Glomerular endothelial cell (primary cell): ENCODE measurements around the gene ASTN1. TPM values are rescaled to one million over a fixed set of nuclear protein-coding genes. Genes with fewer than 3 reads are reported as not detected.

Experiments
- DNase-seq: peaks from one replicate; pipeline ENCODE4 v3.0.0-alpha.2; 2011; ENCODE audit warnings: low read depth, low spot score; ENCODE audit errors: extremely low read depth
- total RNA-seq: library from RNA; depleted of rRNA; stranded (reverse); fragments of >200 nt; gene quantifications from 2 replicates; pipeline ENCODE4 v1.2.3, GENCODE V29; 2015

The ASTN1 gene
- total RNA-seq, 1 donor from 2014 or later, result not detected

- DNase-seq, result no peak
Observed at GRCh38 chr1:176849281-176849680, 315.2 kb downstream of the ASTN1 start.

- no peak for DNase-seq
Observed at GRCh38 chr1:176847052-176847451, 317.5 kb downstream of the ASTN1 start.

- no peak for DNase-seq
Observed at GRCh38 chr1:176843352-176844297, 320.9 kb downstream of the ASTN1 start.

DNA sequence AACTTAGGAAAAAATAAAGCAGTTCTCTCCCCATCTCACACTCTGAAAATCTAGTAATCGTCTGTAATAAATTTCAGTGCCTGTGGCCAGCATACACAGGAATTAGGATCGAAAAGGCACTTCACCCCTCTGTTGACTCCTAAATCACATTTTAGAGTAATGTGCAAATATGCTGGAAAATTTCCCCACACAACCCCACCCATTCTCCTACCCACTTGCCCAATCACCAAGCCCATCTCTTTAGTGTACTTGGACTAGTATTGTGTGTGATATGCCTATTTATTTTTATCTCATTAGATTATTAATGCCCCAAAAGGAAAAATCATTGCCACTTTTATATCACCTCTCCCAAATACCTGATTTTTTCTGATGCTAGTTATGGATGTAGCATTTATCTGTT lies 323.3 kb downstream of the ASTN1 start:
- no peak for DNase-seq

GRCh38 chr1:176839216-176839615 lies 325.3 kb downstream of the ASTN1 start:
- DNase-seq, result no peak

GRCh38 chr1:176838276-176838995 lies 326.1 kb downstream of the ASTN1 start:
- DNase-seq, result no peak

- no peak for DNase-seq
Observed at GRCh38 chr1:176837708-176838107, 326.8 kb downstream of the ASTN1 start.

DNA sequence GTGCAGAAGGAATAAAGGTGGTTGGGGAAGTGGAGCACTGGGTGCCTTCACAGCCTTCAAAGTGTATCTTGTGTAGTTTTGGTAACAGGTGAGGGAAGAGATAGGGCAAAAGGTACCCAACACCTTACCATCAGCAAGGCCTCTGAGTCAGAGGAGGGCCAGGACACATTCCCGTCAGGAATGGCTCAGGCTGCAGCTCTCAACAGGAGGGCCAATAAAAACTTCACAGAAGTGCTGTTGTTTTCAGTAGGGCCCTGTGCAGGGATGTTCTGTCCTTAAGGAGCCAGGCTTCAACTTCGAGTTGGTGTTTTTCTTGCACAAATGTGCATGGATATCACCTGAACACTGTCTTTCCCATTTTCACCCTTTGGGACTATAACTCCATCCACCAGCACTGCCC lies 333.4 kb downstream of the ASTN1 start:
- no peak for DNase-seq

- no peak for DNase-seq
Observed at GRCh38 chr1:176829261-176829660, 335.3 kb downstream of the ASTN1 start.

GRCh38 chr1:176826265-176826664 lies 338.2 kb downstream of the ASTN1 start:
- no peak for DNase-seq

- no peak for DNase-seq
Observed at GRCh38 chr1:176820391-176821031, 344.0 kb downstream of the ASTN1 start.

DNA sequence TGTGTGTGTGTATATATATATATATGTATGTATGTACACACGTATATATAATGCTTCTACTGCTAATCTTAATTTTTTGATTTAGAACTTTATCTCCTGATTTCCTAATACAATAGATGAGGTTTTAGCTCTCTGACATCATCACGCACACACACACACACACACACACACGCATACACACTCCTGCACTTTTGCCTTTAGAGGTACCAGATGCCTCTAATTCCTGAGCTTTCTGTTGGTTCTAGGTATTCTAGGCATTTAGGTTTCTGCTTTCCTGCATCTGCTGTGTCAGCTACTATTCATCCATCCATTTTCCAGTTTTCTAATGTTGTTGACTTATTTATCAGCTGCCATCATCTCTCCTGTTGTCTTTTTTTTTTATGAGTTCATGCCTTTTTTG lies 348.3 kb downstream of the ASTN1 start:
- no peak for DNase-seq

- DNase-seq, result no peak
Observed at GRCh38 chr1:176815621-176816020, 348.9 kb downstream of the ASTN1 start.

- no peak for DNase-seq
Observed at GRCh38 chr1:176811511-176812288, 352.8 kb downstream of the ASTN1 start.

DNA sequence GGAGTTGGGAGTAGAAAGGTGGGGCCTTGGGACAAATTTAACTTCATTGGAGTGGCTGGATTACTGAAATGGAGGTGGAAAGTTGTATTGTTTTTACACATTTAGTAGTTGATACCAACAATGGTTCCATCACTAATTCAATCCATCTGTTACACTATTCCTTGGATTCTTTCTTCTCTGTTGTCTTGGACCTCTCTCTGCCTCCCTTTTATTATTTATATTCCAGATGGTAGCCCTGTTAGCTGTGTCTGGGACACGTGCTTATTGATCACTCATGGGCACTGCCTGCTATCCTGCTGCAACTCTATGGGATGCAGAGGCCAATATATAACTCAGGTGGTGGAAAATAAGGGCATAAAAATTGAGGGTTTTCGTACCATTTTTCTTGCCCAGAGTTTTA lies 355.2 kb downstream of the ASTN1 start:
- DNase-seq, result no peak

Other genes starting within 250 kb of the ASTN1 start
- gene BRINP2, start 6.2 kb upstream of the ASTN1 start, total RNA-seq, result not detected in 2 replicates